ENCODE results near the gene SUPT3H. TPM values are rescaled to one million over a fixed set of nuclear protein-coding genes. Genes with fewer than 3 reads are reported as not detected.

The SUPT3H gene
- total RNA-seq, 1 donor from 2014 or later, result 23.2 TPM

DNA sequence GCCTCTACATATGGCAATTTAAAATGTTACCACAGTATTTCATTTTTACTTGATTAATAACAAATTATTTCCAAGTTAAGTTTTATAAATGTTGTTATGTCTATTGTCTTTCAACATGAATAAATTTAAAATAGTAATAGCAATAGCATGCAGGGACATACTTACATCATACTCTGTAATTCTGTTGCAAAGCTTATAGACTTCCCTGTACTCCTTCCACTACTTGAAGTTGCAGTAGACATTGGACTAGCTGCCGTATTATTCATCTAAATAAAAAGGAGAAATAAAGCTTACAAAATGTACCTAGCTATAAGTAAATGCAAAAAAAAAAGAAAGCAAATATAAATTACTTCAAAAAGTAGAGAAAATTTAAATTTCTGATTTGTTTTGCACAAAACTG lies 12.7 kb downstream of the SUPT3H start:
- no peak for DNase-seq (ENCODE audit: low spot score in 2 of 2, unreplicated experiment in 2 of 2)
- Mint-ChIP-seq H3K9me3 (peaks cover 5% of the 10 kb centered on the region), H3K4me1 (peaks cover 9% of the 10 kb centered on the region), H3K36me3 (peaks cover 2% of the 10 kb centered on the region), H3K27me3 (ENCODE audit: low read depth) (no peaks in the 10 kb centered on the region), H3K4me3 (no peak overlapping the region), H3K27ac (no peak overlapping the region)
- TF ChIP-seq, protein P1, sequence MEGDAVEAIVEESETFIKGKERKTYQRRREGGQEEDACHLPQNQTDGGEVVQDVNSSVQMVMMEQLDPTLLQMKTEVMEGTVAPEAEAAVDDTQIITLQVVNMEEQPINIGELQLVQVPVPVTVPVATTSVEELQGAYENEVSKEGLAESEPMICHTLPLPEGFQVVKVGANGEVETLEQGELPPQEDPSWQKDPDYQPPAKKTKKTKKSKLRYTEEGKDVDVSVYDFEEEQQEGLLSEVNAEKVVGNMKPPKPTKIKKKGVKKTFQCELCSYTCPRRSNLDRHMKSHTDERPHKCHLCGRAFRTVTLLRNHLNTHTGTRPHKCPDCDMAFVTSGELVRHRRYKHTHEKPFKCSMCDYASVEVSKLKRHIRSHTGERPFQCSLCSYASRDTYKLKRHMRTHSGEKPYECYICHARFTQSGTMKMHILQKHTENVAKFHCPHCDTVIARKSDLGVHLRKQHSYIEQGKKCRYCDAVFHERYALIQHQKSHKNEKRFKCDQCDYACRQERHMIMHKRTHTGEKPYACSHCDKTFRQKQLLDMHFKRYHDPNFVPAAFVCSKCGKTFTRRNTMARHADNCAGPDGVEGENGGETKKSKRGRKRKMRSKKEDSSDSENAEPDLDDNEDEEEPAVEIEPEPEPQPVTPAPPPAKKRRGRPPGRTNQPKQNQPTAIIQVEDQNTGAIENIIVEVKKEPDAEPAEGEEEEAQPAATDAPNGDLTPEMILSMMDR (IDR thresholded peaks at IDR 0.05; ENCODE audit: unreplicated experiment), result no peak

DNA sequence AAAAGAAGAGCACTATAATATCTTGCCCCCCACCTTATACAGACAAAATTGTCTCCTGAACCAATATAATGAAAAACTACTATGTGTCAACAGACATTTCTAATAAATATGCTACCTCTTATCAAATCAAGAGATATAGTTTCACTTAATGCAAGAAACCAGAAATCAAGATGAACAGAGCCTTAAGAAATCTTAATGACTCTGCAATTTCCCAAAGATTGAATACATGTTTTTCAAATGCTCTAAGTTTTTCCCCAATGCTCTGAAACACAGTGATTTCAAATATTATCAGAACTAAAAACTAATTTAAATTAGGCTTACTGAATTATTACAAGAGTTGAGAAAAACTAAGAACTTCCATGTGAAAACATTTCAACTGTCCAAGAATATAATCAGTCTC lies 13.3 kb downstream of the SUPT3H start:
- Mint-ChIP-seq H3K9me3 (peaks cover 5% of the 10 kb centered on the region), H3K36me3 (peaks cover 2% of the 10 kb centered on the region), H3K4me1 (peaks cover 7% of the 10 kb centered on the region), H3K4me3 (no peak overlapping the region), H3K27me3 (ENCODE audit: low read depth) (no peaks in the 10 kb centered on the region), H3K27ac (no peak overlapping the region)
- no peak for DNase-seq (ENCODE audit: low spot score in 2 of 2, unreplicated experiment in 2 of 2)
- TF ChIP-seq, protein P1 (IDR thresholded peaks at IDR 0.05; ENCODE audit: unreplicated experiment), result no peak

DNA sequence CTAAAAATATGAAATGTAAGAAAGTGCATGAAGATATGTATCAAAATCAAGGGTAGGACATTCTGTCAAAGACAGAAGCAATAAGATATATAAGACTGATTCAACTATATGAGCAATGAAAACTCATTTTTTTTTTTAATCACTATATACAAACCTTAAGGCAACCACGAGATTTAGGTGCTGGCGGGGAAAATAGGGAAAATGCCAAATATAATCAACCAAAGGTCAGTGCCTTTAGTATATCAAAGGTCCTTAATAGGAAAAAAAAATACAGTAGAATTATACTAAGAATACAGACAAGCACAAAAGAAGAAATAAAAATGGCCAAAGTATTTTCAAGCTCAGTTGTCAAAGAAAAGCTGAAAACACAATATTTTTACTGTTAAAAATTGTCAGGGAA lies 24.1 kb downstream of the SUPT3H start:
- Mint-ChIP-seq H3K27ac (no peak overlapping the region), H3K4me1 (no peaks in the 10 kb centered on the region), H3K27me3 (ENCODE audit: low read depth) (no peaks in the 10 kb centered on the region), H3K4me3 (no peak overlapping the region), H3K9me3 (no peaks in the 10 kb centered on the region), H3K36me3 (peaks cover 5% of the 10 kb centered on the region)
- TF ChIP-seq, protein P1 (IDR thresholded peaks at IDR 0.05; ENCODE audit: unreplicated experiment), result no peak
- DNase-seq (ENCODE audit: low spot score in 2 of 2, unreplicated experiment in 2 of 2), result no peak

DNA sequence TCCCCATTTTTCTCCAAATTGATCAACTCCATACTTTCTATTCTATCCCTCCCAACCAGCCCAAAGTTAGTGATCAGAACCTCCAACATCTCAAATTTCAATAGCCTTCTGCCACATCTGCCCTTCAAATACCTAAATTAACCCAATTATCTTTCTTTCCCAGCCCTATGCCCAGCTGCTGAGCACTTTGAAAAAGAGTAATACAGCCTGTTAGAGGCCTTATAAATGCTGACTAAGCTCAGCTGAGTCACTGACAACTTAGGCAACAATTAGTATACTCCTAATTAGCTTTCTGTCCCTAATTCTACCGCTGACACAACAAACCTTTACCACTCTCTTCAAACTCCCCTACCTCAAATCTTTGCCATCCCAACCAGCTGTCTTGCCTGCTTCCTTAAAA lies 26.1 kb downstream of the SUPT3H start:
- H3K9me3 Mint-ChIP-seq, result no peaks in the 10 kb centered on the region
- no peak for DNase-seq (ENCODE audit: low spot score in 2 of 2, unreplicated experiment in 2 of 2)
- H3K4me3 Mint-ChIP-seq, result no peak overlapping the region
- H3K4me1 Mint-ChIP-seq, result no peaks in the 10 kb centered on the region
- H3K27ac Mint-ChIP-seq, result no peak overlapping the region
- TF ChIP-seq, protein P1 (IDR thresholded peaks at IDR 0.05; ENCODE audit: unreplicated experiment), result no peak
- H3K36me3 Mint-ChIP-seq, result peaks cover 5% of the 10 kb centered on the region
- no peaks in the 10 kb centered on the region for H3K27me3 Mint-ChIP-seq (ENCODE audit: low read depth)

DNA sequence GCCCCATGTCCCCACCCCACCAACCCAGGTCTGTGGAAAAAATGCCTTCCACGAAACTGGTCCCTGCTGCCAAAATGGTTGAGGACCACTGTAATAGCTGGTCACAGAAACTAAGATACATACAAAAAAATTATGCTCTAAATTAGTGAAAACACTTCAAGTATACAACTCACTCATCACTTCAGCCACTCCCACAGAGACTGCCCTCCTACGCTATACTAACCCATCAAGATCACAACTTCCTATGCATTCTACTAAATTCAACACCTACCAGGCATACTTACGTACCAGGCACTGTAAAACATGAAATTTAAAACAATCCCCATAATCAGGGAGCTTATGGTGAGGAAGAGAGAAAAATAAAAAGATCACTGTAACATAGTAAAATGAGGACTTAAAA lies 26.7 kb downstream of the SUPT3H start:
- H3K36me3 Mint-ChIP-seq, result peaks cover 5% of the 10 kb centered on the region
- no peaks in the 10 kb centered on the region for H3K27me3 Mint-ChIP-seq (ENCODE audit: low read depth)
- DNase-seq (ENCODE audit: low spot score in 2 of 2, unreplicated experiment in 2 of 2), result no peak
- no peak overlapping the region for H3K27ac Mint-ChIP-seq
- no peaks in the 10 kb centered on the region for H3K4me1 Mint-ChIP-seq
- H3K9me3 Mint-ChIP-seq, result no peaks in the 10 kb centered on the region
- TF ChIP-seq, protein P1 (IDR thresholded peaks at IDR 0.05; ENCODE audit: unreplicated experiment), result no peak
- H3K4me3 Mint-ChIP-seq, result no peak overlapping the region

DNA sequence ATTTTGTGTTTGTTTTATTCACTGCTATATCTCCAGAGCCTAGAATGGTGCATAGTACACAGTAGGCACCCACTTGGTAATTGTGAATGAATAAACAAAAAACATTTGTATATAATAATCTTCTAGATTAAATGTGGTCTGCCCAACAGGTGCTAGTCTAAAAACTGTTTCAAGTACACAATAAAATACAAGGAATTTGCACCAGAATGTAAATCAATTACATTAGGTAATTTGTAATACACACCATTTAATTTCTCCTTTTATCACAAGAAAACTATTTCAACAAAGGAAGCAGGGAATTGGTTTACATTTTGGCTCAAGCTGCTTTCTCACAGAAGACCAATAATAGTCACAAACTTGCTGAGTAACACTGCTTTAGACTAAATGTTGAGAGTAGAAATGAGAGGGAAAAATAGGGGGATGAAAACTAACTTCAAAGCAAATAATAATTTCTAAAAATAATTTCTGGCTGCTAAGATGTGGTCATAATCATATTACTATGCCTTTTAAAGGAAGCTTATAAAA lies 27.5 kb downstream of the SUPT3H start:
- H3K9me3 Mint-ChIP-seq, result no peaks in the 10 kb centered on the region
- no peak for DNase-seq (ENCODE audit: low spot score in 2 of 2, unreplicated experiment in 2 of 2)
- peaks cover 5% of the 10 kb centered on the region for H3K36me3 Mint-ChIP-seq
- no peaks in the 10 kb centered on the region for H3K27me3 Mint-ChIP-seq (ENCODE audit: low read depth)
- no peak overlapping the region for H3K27ac Mint-ChIP-seq
- no peak overlapping the region for H3K4me3 Mint-ChIP-seq
- TF ChIP-seq, protein P1 (IDR thresholded peaks at IDR 0.05; ENCODE audit: unreplicated experiment), result no peak
- no peaks in the 10 kb centered on the region for H3K4me1 Mint-ChIP-seq
